NCI-H187 (cell line): ENCODE data around the gene COBL.
"Not testable (repeated sequence)": the region's sequence is repeated elsewhere in the genome, so short reads cannot be mapped to it uniquely, and the experiment has no call there.

Experiments used
- DNase-seq, 2 experiments: peaks; one replicate each; lab custom pipeline; 2025; lab: John Stamatoyannopoulos, UW

The COBL gene

DNA sequence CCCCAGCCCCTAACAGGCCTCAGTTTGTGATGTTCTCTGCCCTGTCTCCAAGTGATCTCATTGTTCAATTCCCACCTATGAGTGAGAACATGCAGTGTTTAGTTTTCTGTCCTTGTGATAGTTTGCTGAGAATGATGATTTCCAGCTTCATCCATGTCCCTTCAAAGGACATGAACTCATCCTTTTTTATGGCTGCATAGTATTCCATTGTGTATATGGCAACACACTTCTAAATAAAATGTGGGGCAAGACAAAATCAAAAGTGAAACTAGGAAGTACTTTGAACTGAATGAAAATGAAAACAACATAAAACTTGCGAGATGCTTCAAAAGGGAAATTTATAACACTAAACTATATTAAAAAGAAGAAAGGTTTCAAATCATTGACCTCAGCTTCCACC, 326.4 kb downstream of the COBL start:
- not testable (repeated sequence) for DNase-seq

DNA sequence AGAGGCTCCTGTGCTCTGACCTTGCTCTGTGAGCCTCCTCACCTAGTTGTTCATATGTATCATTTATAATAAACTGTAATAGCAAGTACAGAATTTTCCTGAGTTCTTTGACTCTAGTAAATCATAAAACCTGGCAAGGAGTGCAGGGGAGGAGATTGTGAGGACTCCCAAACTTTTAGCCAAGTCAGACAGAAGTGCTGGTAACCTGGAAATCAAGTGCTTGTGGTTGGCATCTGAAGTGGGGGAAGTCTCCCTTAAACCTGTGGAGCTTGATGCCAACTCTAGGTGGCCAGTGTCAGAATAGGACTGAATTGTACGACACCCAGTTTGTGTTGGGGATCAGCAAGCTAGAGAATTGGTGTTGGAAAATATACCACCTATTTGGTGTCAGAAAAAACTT, 327.6 kb downstream of the COBL start:
- no peak for DNase-seq

DNA sequence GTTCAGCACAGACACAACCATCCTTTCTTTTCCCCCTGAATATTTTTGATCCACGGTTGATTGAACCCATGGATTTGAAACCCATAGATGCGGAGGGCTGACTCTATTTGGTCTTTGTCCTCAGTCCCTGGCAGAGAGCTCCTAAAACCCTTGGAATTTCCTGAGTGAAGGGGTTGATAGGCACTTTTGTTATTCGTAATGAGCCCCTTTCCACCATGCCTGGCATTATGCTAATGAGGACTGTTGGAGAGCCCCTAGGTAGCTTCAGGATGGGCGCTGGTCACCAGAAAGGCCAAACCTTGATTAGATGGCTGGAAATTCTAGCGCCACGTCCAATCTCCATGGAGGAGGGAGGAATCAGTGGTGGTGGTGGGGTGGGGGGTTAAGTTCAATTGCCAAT, 328.1 kb downstream of the COBL start:
- no peak for DNase-seq

DNA sequence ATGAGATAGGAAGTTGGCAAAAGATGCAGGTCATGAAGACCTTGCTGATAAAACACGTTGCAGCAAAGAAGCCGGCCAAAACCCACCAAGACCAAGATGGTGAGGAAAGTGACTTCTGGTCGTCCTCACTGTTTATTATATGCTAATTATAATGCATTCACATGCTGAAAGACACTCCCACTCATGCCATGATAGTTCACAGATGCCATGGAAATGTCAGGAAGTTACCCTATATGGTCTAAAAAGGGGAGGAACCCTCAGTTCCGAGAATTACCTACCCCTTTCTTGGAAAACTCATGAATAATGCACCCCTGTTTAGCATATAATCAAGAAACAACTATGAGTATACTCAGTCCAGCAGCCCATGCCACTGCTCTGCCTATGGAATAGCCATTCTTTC, 331.5 kb downstream of the COBL start:
- no peak for DNase-seq

DNA sequence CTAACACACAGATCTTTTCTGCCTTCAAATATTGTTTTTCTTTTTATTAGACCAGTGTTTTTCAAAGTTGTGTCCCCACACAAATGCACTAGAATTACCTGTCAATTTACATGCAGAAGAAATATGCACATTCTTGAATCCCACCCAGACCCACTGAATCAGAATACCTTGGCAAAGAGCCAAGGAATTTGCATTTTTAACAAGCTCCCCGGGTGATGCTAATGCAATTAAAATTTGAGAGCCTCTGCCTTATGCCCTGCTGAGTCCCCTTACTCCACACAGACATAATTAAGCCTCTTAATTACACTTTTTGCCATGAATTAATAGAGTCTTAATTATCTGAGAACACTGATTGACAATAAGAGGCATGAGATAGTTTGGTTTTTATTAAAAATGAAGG, 332.8 kb downstream of the COBL start:
- no peak for DNase-seq

DNA sequence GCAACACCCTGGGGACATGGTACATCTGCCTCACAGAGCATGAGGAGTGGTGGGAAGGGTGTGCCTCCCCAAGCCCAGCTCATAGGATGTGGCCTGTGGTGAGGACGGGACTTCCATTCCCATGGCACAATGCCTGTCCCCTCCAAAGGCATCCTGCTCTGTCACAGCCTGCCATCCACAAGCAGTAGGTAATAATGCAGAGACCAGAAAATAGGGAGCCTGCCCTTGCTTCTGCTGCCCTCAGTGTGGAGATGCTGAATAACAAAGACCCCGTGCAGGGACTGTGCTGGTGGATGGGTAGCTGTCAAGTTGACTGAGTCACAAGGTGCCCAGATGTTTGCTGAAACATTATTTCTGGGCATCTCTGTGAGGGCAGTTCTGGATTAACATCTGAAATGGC, 334.0 kb downstream of the COBL start:
- DNase-seq = no peak

DNA sequence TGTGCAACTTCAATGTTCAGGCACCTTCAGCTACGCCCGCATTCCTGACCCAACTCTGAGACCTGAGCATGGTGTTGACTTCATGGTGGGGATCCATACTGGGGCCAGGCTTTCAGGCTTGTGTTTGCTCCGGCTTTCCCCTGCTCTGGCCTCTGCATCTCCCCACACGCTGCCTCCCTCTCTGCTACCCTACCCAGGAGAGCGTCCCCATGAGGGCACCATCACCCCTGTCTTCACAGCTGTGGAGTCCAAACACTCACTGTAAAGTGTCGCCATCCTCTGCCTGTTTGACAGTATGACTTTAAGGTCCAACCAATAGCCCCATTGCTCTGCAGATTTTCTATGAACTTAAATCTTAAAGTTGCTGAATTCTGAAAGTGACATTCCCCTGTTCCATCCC, 334.9 kb downstream of the COBL start:
- DNase-seq = no peak

DNA sequence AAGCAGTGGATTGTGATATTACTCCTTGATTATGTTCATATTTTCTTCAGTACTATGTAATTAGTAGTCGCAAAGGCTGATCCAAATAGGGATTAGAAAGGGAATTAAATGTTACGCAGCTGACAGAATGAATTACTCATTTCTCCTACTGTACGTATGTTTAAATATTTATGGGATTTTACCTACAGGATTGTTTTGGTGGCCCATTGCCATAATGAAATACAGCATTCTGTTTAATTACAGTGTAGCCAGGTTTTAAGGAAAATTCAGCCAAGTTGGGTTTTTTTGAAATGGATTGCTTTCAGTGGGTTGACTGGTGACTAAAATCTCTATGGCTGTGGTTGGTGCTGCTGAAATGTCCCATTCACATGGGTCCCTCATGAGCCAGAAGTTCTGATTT, 336.2 kb downstream of the COBL start:
- no peak for DNase-seq

DNA sequence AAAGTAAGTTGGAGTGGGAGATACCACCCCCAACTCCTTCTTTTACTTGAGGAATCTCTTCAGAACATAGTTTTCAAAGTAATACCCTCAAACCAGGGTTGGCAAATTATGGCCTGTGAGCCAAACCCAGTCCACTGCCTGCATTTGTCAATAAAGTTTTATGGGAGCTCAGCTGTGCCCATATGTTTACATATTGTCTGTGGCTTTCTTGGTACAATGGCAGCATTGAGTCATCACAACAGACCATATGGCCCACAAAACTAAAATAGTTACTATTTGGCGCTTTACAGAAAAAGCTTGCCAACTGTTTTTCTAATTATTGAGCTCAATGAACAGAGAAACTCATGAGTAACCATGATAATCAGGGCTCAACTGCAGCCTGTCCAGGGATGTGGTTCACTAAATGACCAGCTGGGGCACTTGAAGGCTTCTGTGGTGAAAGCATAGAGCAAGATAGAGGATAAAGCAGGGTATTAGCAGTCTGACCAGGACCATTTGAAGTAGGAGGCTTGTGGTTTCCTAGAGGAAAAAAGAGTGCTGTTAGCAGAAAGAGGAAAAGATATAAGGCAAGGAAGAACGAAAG, 337.9 kb downstream of the COBL start:
- no peak for DNase-seq

DNA sequence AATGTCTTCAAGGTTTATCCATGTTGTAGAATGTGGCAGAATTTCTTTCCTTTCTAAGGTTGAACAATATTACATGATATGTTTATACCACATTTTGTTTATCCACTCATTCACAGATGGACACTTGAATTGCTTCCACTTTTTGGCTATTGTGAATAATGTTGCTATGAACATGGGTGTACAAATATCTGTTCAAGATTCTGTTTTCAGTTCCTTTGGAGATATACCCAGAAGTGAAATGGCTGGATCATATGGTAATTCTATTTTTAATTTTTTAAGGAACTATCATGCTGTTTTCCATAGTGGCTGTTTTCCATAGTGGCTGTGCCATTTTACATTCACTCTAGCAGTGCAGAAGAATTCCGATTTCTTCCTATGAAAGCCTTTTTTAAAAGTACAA, 339.2 kb downstream of the COBL start:
- DNase-seq = no peak

DNA sequence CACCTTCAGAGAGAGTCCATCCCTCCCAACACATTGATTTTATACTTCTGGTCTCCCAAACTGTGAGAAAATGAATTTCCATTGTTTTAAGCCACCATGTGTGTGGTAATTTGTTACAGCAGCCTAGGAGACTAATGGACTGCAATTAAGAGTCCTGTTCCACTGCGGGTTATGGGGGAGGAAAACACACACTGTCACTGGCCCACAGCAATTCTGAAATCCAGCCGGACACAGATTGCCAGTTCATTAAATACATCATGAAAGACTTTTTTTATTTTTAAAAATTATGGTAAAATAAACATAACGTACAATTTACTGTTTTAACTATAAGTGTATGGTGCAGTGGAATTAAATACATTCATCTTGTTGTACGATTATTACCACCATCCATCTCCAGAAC, 340.5 kb downstream of the COBL start:
- DNase-seq = no peak

DNA sequence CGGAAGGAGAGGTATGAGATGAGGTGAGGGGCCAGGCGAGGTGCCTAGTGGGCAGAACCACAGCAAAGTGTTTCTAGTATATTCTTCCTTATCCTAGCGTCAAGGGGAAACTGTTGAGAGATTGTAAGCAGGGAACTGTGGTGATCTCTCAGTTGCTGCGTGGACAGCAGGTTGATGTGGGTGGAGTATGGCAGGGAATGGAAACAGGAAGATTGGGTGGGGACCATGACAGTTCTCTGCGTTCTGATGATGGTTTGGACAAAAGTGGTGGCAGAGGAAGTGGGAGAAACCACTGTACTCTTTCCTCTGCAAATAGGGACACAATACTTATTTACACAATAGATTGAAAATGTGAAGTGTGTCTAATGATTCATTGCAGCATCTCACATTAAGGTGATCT, 342.4 kb downstream of the COBL start:
- DNase-seq = no peak

DNA sequence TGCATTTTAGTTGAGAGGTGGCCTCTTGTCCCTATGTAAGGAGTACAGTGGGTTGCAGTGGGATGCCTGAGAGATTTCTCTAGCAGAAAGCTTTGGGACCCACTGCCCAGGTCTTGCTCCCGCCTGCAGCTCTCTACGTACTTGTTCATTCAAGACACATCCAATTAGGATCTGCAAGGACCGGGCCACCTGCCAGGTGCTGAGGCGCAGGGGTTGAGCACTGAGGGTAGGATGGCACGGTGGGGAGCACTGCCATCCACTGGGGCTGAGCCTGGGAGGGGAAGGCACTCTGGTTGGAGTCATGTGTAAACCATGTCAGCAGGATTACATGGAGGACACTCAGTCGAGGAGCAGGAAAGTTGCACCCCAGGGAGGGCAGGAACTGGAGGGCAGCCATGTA, 342.8 kb downstream of the COBL start:
- no peak for DNase-seq

DNA sequence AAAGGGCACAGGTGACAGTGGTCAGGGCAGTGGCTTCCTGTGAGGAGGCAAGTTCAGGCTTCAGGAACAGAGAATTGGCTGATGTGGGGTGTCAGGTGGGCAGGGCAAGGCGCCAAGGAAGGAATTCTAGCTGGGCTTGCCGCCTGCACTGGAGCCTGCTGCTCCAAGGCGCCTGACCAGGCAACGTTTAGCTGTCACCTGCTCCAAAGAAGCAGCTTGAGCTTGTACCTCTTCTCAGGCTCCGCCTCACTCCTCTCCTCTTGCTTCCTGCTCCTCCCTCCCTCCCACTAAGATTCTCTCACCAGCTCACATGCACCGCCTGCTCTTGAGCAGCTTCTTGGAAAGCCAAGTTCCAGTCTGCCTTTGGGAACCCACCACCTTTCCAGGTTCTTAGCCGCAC, 346.5 kb downstream of the COBL start:
- no peak for DNase-seq
